OCI-LY3 (cell line): ENCODE data around the gene FUS.

Source experiments
- H2AFZ ChIP-seq: fragments of 200-600, 300-600 bp; shearing (Covaris generic); 2 replicates; pipeline ENCODE4 v1.6.0; 2014; ENCODE audit warnings: antibody characterized with exemption, low read depth, low read length
- H3K27ac ChIP-seq: fragments of 200-600, 300-600 bp; sonication (generic); 2 replicates; pipeline ENCODE4 v1.5.1; 2014; ENCODE audit warnings: mild to moderate bottlenecking, low read length, moderate library complexity, mixed read lengths
- H3K27me3 ChIP-seq: fragments of 200-600, 300-600 bp; sonication (generic); 2 replicates; pipeline ENCODE4 v1.6.1; 2014; ENCODE audit warnings: low read depth, low read length, mixed read lengths
- H3K36me3 ChIP-seq: fragments of 200-600, 300-600 bp; sonication (generic); replicated peaks from 2 replicates; pipeline ENCODE3; 2014; ENCODE audit warnings: low read depth, low read length, mixed read lengths
- H3K4me1 ChIP-seq: fragments of 300-600, 200-600 bp; sonication (generic); 2 replicates; pipeline ENCODE4 v1.6.1; 2014; ENCODE audit warnings: low read length, mixed read lengths
- H3K4me2 ChIP-seq: fragments of 200-600, 300-600 bp; sonication (generic); 2 replicates; pipeline ENCODE4 v1.6.1; 2014; ENCODE audit warnings: low read length, mixed read lengths
- H3K4me3 ChIP-seq: fragments of 300-600, 200-600 bp; sonication (generic); 2 replicates; pipeline ENCODE4 v1.5.1; 2014; ENCODE audit warnings: antibody characterized with exemption, mild to moderate bottlenecking, low read length, moderate library complexity
- H3K79me2 ChIP-seq: fragments of 300-600, 200-600 bp; shearing (Covaris generic); 2 replicates; pipeline ENCODE4 v1.6.1; 2014; ENCODE audit warnings: mild to moderate bottlenecking, low read length, mixed read lengths
- H3K9ac ChIP-seq: fragments of 300-600, 200-600 bp; shearing (Covaris generic); 2 replicates; pipeline ENCODE4 v1.6.0; 2014; ENCODE audit warnings: mild to moderate bottlenecking, low read length, moderate library complexity
- H3K9me3 ChIP-seq: fragments of 200-600, 300-600 bp; shearing (Covaris generic); 2 replicates; pipeline ENCODE4 v1.6.1; 2014; ENCODE audit warnings: low read length, mixed read lengths; ENCODE audit not compliant: insufficient read depth
- H4K20me1 ChIP-seq: fragments of 200-600, 300-600 bp; sonication (generic); 2 replicates; pipeline ENCODE4 v1.6.1; 2016; ENCODE audit warnings: low read length, mixed read lengths; ENCODE audit not compliant: insufficient read depth
- EZH2phosphoT487 ChIP-seq: fragments of 200-600 bp; shearing (Covaris generic); IDR thresholded peaks from 2 replicates; pipeline ENCODE4 v1.6.1; 2018; ENCODE audit warnings: antibody characterized with exemption, mixed run types, low read depth
- TF ChIP-seq, protein P1 (sequence below): fragments of 200-600, 300-600 bp; sonication (generic); IDR thresholded peaks from 2 replicates; pipeline ENCODE4 v1.5.1; 2014; ENCODE audit warnings: antibody characterized with exemption, low read length, low read depth

The FUS gene

DNA sequence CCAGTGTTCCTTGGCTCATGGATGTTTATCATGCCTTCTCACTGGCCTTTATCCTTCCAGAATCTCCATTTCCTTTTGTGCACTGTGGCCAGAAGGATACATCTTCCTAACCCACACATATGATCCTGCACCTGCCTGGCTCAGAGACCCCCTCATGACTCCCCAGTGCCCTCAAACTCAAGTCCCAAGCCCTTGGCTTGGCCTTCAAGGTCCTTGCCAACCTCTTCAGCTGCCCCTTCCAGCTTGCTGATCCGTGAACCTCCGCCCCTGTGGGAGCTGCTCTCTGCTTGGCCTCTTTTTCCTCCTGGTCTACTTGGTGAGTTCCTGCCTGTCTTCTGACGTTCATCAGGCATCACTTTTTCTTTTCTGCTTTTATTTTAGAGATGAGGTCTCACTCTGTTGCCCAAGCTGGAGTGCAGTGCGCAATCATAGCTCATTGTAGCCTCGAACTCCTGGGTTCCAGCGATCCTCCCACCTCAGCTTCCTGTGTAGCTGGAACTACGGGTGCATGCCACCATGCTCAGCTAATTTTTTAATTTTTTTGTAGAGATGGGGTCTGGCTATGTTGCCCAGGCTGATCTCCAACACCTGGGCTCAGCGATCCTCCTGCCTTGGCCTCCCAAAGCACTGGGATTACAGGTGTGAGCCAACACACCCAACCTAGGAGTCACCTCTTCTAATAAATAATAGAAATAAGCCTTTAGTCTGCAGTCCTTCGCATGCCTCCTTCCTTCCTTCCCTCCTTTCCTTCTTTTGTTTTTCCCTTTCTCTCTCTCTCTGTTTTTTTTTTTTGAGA, 25.1 kb downstream of the FUS start:
- Histone ChIP-seq H3K4me2 (no peak overlapping the region), H3K4me1 (peaks cover 37% of the 10 kb centered on the region), H3K9ac (no peak overlapping the region)

DNA sequence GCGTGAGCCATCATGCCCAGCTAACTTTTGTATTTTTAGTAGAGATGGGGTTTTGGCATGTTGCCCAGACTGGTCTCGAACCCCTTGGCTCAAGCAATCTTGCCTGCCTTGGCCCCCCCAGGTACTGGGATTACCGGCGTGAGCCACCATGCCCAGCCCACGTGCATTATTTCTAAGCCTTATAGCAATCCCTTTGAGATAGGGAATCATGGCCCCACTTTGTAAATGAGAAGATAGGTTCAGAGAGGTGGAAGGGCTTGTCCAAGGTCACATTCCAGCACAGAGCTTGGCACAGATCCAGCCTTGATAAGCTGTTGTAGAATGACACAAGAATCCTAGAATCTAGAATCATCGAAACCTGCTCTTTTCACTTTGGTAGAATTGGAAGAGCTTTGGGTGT, 26.8 kb downstream of the FUS start:
- Histone ChIP-seq H3K79me2 (no peaks in the 10 kb centered on the region), H3K4me2 (no peak overlapping the region), H3K27me3 (no peaks in the 10 kb centered on the region)

More for the DNA sequence above, 25.1 kb downstream of the FUS start:
- Histone ChIP-seq H3K79me2 (no peaks in the 10 kb centered on the region), H3K9me3 (no peaks in the 10 kb centered on the region), H3K36me3 (no peaks in the 10 kb centered on the region), H3K4me3 (no peak overlapping the region), H3K27ac (no peak overlapping the region), H4K20me1 (0 out of 2 replicates have a peak, but pooled peaks cover 4% of the 10 kb centered on the region), H3K27me3 (no peaks in the 10 kb centered on the region), H2AFZ (no peak overlapping the region)
- no peak for TF ChIP-seq EZH2phosphoT487
- TF ChIP-seq, protein P1, sequence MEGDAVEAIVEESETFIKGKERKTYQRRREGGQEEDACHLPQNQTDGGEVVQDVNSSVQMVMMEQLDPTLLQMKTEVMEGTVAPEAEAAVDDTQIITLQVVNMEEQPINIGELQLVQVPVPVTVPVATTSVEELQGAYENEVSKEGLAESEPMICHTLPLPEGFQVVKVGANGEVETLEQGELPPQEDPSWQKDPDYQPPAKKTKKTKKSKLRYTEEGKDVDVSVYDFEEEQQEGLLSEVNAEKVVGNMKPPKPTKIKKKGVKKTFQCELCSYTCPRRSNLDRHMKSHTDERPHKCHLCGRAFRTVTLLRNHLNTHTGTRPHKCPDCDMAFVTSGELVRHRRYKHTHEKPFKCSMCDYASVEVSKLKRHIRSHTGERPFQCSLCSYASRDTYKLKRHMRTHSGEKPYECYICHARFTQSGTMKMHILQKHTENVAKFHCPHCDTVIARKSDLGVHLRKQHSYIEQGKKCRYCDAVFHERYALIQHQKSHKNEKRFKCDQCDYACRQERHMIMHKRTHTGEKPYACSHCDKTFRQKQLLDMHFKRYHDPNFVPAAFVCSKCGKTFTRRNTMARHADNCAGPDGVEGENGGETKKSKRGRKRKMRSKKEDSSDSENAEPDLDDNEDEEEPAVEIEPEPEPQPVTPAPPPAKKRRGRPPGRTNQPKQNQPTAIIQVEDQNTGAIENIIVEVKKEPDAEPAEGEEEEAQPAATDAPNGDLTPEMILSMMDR = no peak

DNA sequence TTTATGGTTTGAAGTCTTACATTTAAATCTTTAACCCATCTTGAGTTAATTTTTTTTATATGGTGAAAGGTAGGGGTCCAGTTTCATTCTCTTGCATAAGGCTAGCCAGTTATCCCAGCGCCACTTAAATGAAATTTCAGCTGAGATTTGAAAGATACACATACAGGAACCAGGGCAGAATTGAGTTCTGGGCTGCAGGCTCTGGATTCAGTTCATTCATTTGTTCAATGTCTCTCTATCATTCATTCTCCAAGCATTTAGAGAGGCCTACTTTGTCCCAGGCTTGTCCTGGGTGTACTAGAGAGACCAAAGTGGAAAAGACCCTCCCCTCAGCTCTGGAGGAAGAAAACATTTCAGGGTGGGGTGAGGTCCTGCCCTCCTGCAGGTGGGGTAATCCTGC, 33.4 kb downstream of the FUS start:
- H3K4me3 ChIP-seq = no peak overlapping the region
- H3K4me2 ChIP-seq = no peak overlapping the region
- peaks cover 10% of the 10 kb centered on the region for H3K4me1 ChIP-seq
- no peak for TF ChIP-seq EZH2phosphoT487
- TF ChIP-seq, protein P1 = no peak
- H4K20me1 ChIP-seq = no peaks in the 10 kb centered on the region
- no peak overlapping the region for H2AFZ ChIP-seq
- no peaks in the 10 kb centered on the region for H3K36me3 ChIP-seq
- no peaks in the 10 kb centered on the region for H3K9me3 ChIP-seq
- no peak overlapping the region for H3K27ac ChIP-seq
- H3K27me3 ChIP-seq = no peaks in the 10 kb centered on the region
- H3K79me2 ChIP-seq = no peaks in the 10 kb centered on the region
- no peak overlapping the region for H3K9ac ChIP-seq

More for the DNA sequence above, 26.8 kb downstream of the FUS start:
- Histone ChIP-seq H4K20me1 (no peaks in the 10 kb centered on the region), H3K27ac (no peak overlapping the region), H3K36me3 (no peaks in the 10 kb centered on the region), H3K4me1 (peaks cover 30% of the 10 kb centered on the region), H2AFZ (no peak overlapping the region), H3K9ac (no peak overlapping the region), H3K9me3 (no peaks in the 10 kb centered on the region), H3K4me3 (no peak overlapping the region)
- TF ChIP-seq EZH2phosphoT487 = no peak
- TF ChIP-seq, protein P1 = no peak

DNA sequence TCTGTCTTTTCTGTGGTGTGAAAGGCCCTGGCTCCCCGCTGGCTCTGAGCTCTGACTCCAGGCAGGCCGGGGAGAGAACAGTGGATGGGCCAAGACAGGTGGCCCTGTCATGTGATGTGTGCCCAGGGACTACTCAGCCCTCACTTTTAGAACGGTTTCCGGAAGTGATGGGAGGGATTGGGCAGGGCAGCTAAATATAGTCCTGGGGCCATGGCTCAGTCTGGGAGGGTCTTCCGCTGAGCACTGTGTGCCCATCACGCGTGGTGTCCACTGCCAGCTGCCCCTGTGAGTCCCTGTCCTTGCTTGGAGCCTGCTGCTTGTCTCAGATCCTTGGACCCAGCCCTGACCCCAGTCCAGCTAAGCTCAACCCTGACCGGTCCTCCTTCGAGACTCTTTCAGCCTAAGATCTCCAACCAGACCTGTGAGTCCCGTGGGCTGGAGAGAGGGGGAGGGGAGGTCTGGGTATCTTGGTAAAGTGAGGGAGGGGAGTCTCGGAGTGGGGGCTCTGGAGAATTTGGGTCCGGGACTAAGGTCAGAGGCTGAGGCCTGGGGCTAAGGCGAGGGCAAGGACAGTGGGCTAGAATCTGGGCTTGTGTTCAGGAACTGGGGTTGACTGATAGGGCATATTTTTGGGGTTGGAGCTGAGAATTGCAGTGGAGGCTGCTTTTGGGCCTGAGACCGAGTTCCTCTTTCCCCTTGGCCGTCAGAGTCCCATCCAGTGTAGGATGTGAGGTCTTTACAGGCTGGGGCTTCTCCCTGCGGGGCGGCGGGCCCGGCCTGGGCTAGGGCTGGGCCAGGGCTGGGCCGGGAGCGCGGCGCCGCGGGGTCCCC, 34.2 kb downstream of the FUS start, which contains the start of gene TRIM72:
Gene TRIM72 (plus strand): TSS at position 243 of the 831 bp plus-strand sequence. CDS start 620 bp downstream, outside the sequence.
- no peak within 1 kb of the TSS for H2AFZ ChIP-seq
- no peak within 1 kb of the TSS for H3K27ac ChIP-seq
- H3K9me3 ChIP-seq = no peaks in the 10 kb centered on the region
- no peaks in the 10 kb centered on the region for H4K20me1 ChIP-seq
- no peaks in the 10 kb centered on the region for H3K36me3 ChIP-seq
- H3K4me3 ChIP-seq = no peak within 1 kb of the TSS
- H3K9ac ChIP-seq = no peak within 1 kb of the TSS
- H3K4me1 ChIP-seq = peaks cover 9% of the 10 kb centered on the region
- no peaks in the 10 kb centered on the region for H3K79me2 ChIP-seq
- no peak within 1 kb of the TSS for H3K4me2 ChIP-seq
- no peaks in the 10 kb centered on the region for H3K27me3 ChIP-seq
- no peak for TF ChIP-seq EZH2phosphoT487
- TF ChIP-seq, protein P1 = no peak
